Endothelial cell of umbilical vein (primary cell): Measurements from ENCODE around the gene RETREG2. TPM values are rescaled to one million over a fixed set of nuclear protein-coding genes. Genes with fewer than 3 reads are reported as not detected.

Experiments
- polyA plus RNA-seq, 4 experiments: library from polyadenylated mRNA; depleted of rRNA in 3 of 4; stranded (reverse) in 3 of 4; unstranded in 1 of 4; fragments of >200 nt; gene quantifications; 2 replicates each; pipeline versions ENCODE4 v1.2.1 to v1.2.3, GENCODE V29; 2011 to 2012; ENCODE audit warnings: missing spikeins in 1 of 4
- total RNA-seq: library from RNA; stranded (reverse); gene quantifications from 2 replicates; pipeline ENCODE4 v1.2.3, GENCODE V29; 2021

RETREG2 gene
- total and polyA plus RNA-seq, 2 donors (not counting 3 experiments of a cell fraction or from before 2014, with no cell fraction given) = 59.5 to 76.1 TPM

Other genes with a start within 250 kb of the RETREG2 start
- not detected in 2 replicates for gene CDK5R2, start 218.6 kb upstream of the RETREG2 start, total RNA-seq
- 0.03 TPM in 1 of 2 replicates, not detected in the other for gene CDK5R2, start 218.6 kb upstream of the RETREG2 start, polyA plus RNA-seq
- not detected in 2 replicates for gene FEV, start 193.1 kb upstream of the RETREG2 start, total RNA-seq
- not detected in 2 replicates for gene FEV, start 193.1 kb upstream of the RETREG2 start, polyA plus RNA-seq
- not detected in 2 replicates for gene CRYBA2, start 184.9 kb upstream of the RETREG2 start, total RNA-seq
- gene CRYBA2, start 184.9 kb upstream of the RETREG2 start, polyA plus RNA-seq = not detected in 2 replicates
- gene CFAP65, start 136.8 kb upstream of the RETREG2 start, total RNA-seq = not detected in 2 replicates
- gene CFAP65, start 136.8 kb upstream of the RETREG2 start, polyA plus RNA-seq = 0.03 TPM in 1 of 2 replicates, not detected in the other
- gene IHH, start 117.4 kb upstream of the RETREG2 start, total RNA-seq = 0.37 TPM in 1 of 2 replicates, not detected in the other
- 0.03 TPM in 1 of 2 replicates, not detected in the other for gene IHH, start 117.4 kb upstream of the RETREG2 start, polyA plus RNA-seq
- gene NHEJ1, start 17.5 kb upstream of the RETREG2 start, total RNA-seq = 12.1 and 12.9 TPM in 2 replicates
- gene NHEJ1, start 17.5 kb upstream of the RETREG2 start, polyA plus RNA-seq = 11.9 and 12.8 TPM in 2 replicates
- 5.2 and 7.1 TPM in 2 replicates for gene SLC23A3, start 8.2 kb upstream of the RETREG2 start, total RNA-seq
- 2.7 and 3.2 TPM in 2 replicates for gene SLC23A3, start 8.2 kb upstream of the RETREG2 start, polyA plus RNA-seq
- 41.0 and 44.0 TPM in 2 replicates for gene CNPPD1, start 1.4 kb upstream of the RETREG2 start, total RNA-seq
- gene CNPPD1, start 1.4 kb upstream of the RETREG2 start, polyA plus RNA-seq = 51.1 and 55.7 TPM in 2 replicates
- 23.3 and 24.0 TPM in 2 replicates for gene ZFAND2B, start 28.5 kb downstream of the RETREG2 start, total RNA-seq
- gene ZFAND2B, start 28.5 kb downstream of the RETREG2 start, polyA plus RNA-seq = 52.0 and 52.9 TPM in 2 replicates
- gene ABCB6, start 40.7 kb downstream of the RETREG2 start, total RNA-seq = 26.6 and 32.5 TPM in 2 replicates
- 25.7 and 35.1 TPM in 2 replicates for gene ABCB6, start 40.7 kb downstream of the RETREG2 start, polyA plus RNA-seq
- gene ATG9A, start 51.4 kb downstream of the RETREG2 start, total RNA-seq = 62.2 and 65.5 TPM in 2 replicates
- gene ATG9A, start 51.4 kb downstream of the RETREG2 start, polyA plus RNA-seq = 95.0 and 110 TPM in 2 replicates
- 34.0 and 36.2 TPM in 2 replicates for gene ANKZF1, start 51.5 kb downstream of the RETREG2 start, total RNA-seq
- gene ANKZF1, start 51.5 kb downstream of the RETREG2 start, polyA plus RNA-seq = 23.4 and 26.5 TPM in 2 replicates
- 9.2 and 9.5 TPM in 2 replicates for gene GLB1L, start 67.2 kb downstream of the RETREG2 start, total RNA-seq
- gene GLB1L, start 67.2 kb downstream of the RETREG2 start, polyA plus RNA-seq = 11.9 and 13.6 TPM in 2 replicates
- 18.8 and 21.1 TPM in 2 replicates for gene STK16, start 67.2 kb downstream of the RETREG2 start, total RNA-seq
- gene STK16, start 67.2 kb downstream of the RETREG2 start, polyA plus RNA-seq = 61.3 and 63.2 TPM in 2 replicates
- gene TUBA4B, start 75.0 kb downstream of the RETREG2 start, total RNA-seq = not detected in 2 replicates
- not detected in 2 replicates for gene TUBA4B, start 75.0 kb downstream of the RETREG2 start, polyA plus RNA-seq
- 10.7 and 16.5 TPM in 2 replicates for gene TUBA4A, start 75.6 kb downstream of the RETREG2 start, total RNA-seq
- 24.8 and 29.4 TPM in 2 replicates for gene TUBA4A, start 75.6 kb downstream of the RETREG2 start, polyA plus RNA-seq
- gene DNAJB2, start 101.1 kb downstream of the RETREG2 start, total RNA-seq = 27.3 and 30.4 TPM in 2 replicates
- gene DNAJB2, start 101.1 kb downstream of the RETREG2 start, polyA plus RNA-seq = 30.6 and 35.0 TPM in 2 replicates
- not detected in 2 replicates for gene PTPRN, start 131.1 kb downstream of the RETREG2 start, total RNA-seq
- not detected in 2 replicates for gene PTPRN, start 131.1 kb downstream of the RETREG2 start, polyA plus RNA-seq
- not detected in 2 replicates for gene RESP18, start 154.5 kb downstream of the RETREG2 start, total RNA-seq
- gene RESP18, start 154.5 kb downstream of the RETREG2 start, polyA plus RNA-seq = not detected in 2 replicates
- gene DNPEP, start 209.6 kb downstream of the RETREG2 start, total RNA-seq = 40.4 and 43.1 TPM in 2 replicates
- gene DNPEP, start 209.6 kb downstream of the RETREG2 start, polyA plus RNA-seq = 77.5 and 83.2 TPM in 2 replicates
- gene DES, start 240.1 kb downstream of the RETREG2 start, total RNA-seq = not detected in 2 replicates
- gene DES, start 240.1 kb downstream of the RETREG2 start, polyA plus RNA-seq = not detected in 2 replicates